HepG2 (cell line): Measurements from ENCODE around the gene MPIG6B. TPM values are rescaled to one million over a fixed set of nuclear protein-coding genes. Genes with fewer than 3 reads are reported as not detected.

Source experiments
- ATAC-seq: fragments of 200-7000 bp; cut with Tn5 transposase; 3 replicates; pipeline ENCODE4 v1.9.1; 2020; ENCODE audit warnings: mild to moderate bottlenecking, moderate library complexity
- BruUV-seq: library from RNA; stranded (reverse); fragments of 400-500 nt; replicated peaks from 2 replicates; lab custom pipeline; 2021; lab: Mats Ljungman, UMichigan
- CTCF ChIA-PET: fragments of 300-600 bp; formaldehyde crosslinking; extraction: SDS; loops from one replicate; lab custom pipeline; 2021; ENCODE audit warnings: low total read pairs, inconsistent platforms, low intra/inter-chr PET ratio; lab: Yijun Ruan, JAX
- POLR2A ChIA-PET: fragments of 350-600 bp; sonication (Branson Sonifier 250); formaldehyde crosslinking; loops from one replicate; lab custom pipeline; 2020; ENCODE audit warnings: antibody characterized with exemption, inconsistent platforms; lab: Yijun Ruan, JAX
- DNase-seq: peaks from one replicate; pipeline ENCODE4 v3.0.0-alpha.2; 2015; ENCODE audit warnings: low spot score
- FAIRE-seq: peaks from 3 replicates; lab custom pipeline; 2011; peaks lifted over from hg19 to GRCh38; lab: Jason Lieb, UNC
- H2AFZ ChIP-seq: one replicate; pipeline ENCODE4 v1.6.1; 2011; ENCODE audit warnings: low read length, inconsistent platforms
- H3K27ac ChIP-seq: fragments of 300-600 bp; 3 replicates; pipeline ENCODE4 v1.8.0; 2011; ENCODE audit warnings: mixed run types, mild to moderate bottlenecking, mixed read lengths, low read length, inconsistent platforms; ENCODE audit not compliant: insufficient read depth; ENCODE audit errors: extremely low read length
- H3K27me3 ChIP-seq, 2 experiments: fragments of 200-600 bp in 1 of 2; 2 replicates in 1 of 2; 3 replicates in 1 of 2; pipeline versions ENCODE4 v1.6.0 to v1.8.0; 2011; ENCODE audit warnings: low read length in 2 of 2, mild to moderate bottlenecking in 2 of 2, moderate library complexity in 2 of 2, inconsistent platforms in 1 of 2; ENCODE audit not compliant: insufficient read depth in 2 of 2, control insufficient read depth in 1 of 2
- H3K36me3 ChIP-seq, 2 experiments: fragments of 200-600 bp in 1 of 2; replicated peaks in 1 of 2; 2 replicates in 1 of 2; 3 replicates in 1 of 2; pipeline versions ENCODE4 v1.5.1 to v1.8.0; 2011; ENCODE audit warnings: low read length in 2 of 2, inconsistent platforms in 1 of 2; ENCODE audit not compliant: insufficient read depth in 2 of 2, control insufficient read depth in 1 of 2
- H3K4me1 ChIP-seq: 2 replicates; pipeline ENCODE4 v1.5.1; 2012; ENCODE audit warnings: low read length, inconsistent platforms; ENCODE audit not compliant: insufficient read depth
- H3K4me2 ChIP-seq: 2 replicates; pipeline ENCODE4 v1.6.0; 2011; ENCODE audit warnings: low read depth, low read length, inconsistent platforms
- H3K4me3 ChIP-seq, 3 experiments: fragments of 200-600 bp in 1 of 3; sonication (generic), shearing (Covaris generic) in 1 of 3; replicated peaks in 1 of 3; 2 replicates each; pipeline ENCODE4 v1.5.1; 2011 to 2016; ENCODE audit warnings: low read length in 3 of 3, inconsistent platforms in 2 of 3, low read depth in 2 of 3, mild to moderate bottlenecking in 2 of 3, control low read depth in 1 of 3, mixed read lengths in 1 of 3; ENCODE audit not compliant: insufficient read depth in 1 of 3
- H3K79me2 ChIP-seq: one replicate; pipeline ENCODE4 v1.6.1; 2011; ENCODE audit warnings: low read length, inconsistent platforms; ENCODE audit not compliant: insufficient read depth
- H3K9ac ChIP-seq: 2 replicates; pipeline ENCODE4 v1.6.0; 2011; ENCODE audit warnings: mild to moderate bottlenecking, low read depth, low read length, inconsistent platforms; ENCODE audit not compliant: insufficient read depth
- H3K9me3 ChIP-seq: 2 replicates; pipeline ENCODE4 v1.5.1; 2012; ENCODE audit warnings: mild to moderate bottlenecking, low read length
- H4K20me1 ChIP-seq: 2 replicates; pipeline ENCODE4 v1.6.0; 2011; ENCODE audit warnings: inconsistent platforms, mild to moderate bottlenecking, low read length, moderate library complexity; ENCODE audit not compliant: insufficient read depth
- AHR ChIP-seq: IDR thresholded peaks from 2 replicates; pipeline ENCODE4 v1.6.1; 2018; ENCODE audit warnings: missing genetic modification reagents, missing compliant biosample characterization
- MYC ChIP-seq: sonication (generic); formaldehyde crosslinking; IDR thresholded peaks from 2 replicates; pipeline ENCODE4 v1.9.0; 2021; ENCODE audit warnings: missing genetic modification reagents, borderline replicate concordance
- NCOA1 ChIP-seq: sonication (generic); formaldehyde crosslinking; IDR thresholded peaks from 2 replicates; pipeline ENCODE4 v1.9.0; 2021; ENCODE audit warnings: missing genetic modification reagents
- THAP9 ChIP-seq: sonication (generic); formaldehyde crosslinking; IDR thresholded peaks from 2 replicates; pipeline ENCODE4; 2020; ENCODE audit warnings: missing genetic modification reagents, mild to moderate bottlenecking, borderline replicate concordance
- ZC3H13 ChIP-seq: sonication (generic); formaldehyde crosslinking; IDR thresholded peaks from 2 replicates; pipeline ENCODE4 v1.8.1; 2023; ENCODE audit warnings: mild to moderate bottlenecking, missing genetic modification reagents, moderate library complexity
- ZNF484 ChIP-seq: sonication (generic); formaldehyde crosslinking; IDR thresholded peaks from 2 replicates; pipeline ENCODE4 v1.5.1; 2020; ENCODE audit warnings: mild to moderate bottlenecking, low read depth, missing genetic modification reagents, borderline replicate concordance
- WGBS: methylation state at CpG from one replicate; pipeline ENCODE4 v1.1.6; 2017; ENCODE audit warnings: low lambda C conversion rate; 5-methylcytosine and 5-hydroxymethylcytosine counted together
- in situ Hi-C: cut with HindIII; loops from 2 replicates; pipeline ENCODE4 v1.10.0; 2017; ENCODE audit warnings: low pct_unique_long_range_greater_than_20kb; ENCODE audit not compliant: extremely low pct_ligation_motif_present
- intact Hi-C: fragments of 100-400 bp; cut with micrococcal nuclease; formaldehyde crosslinking; loops from one replicate; pipeline ENCODE4 v1.10.0; 2022; ENCODE audit not compliant: unreplicated experiment
- polyA plus RNA-seq, 8 experiments: library from polyadenylated mRNA; depleted of rRNA in 3 of 8; stranded (reverse) in 7 of 8; unstranded in 1 of 8; fragments of >200 nt; fragmentation: Illumina TruSeq in 4 of 8; extraction: Trizol in 4 of 8; gene quantifications; 2 replicates each; pipeline versions ENCODE4 v1.2.1 to v1.2.3, GENCODE V29; 2011 to 2016; ENCODE audit warnings: low read depth in 4 of 8, missing spikeins in 1 of 8, mixed read lengths in 1 of 8; ENCODE audit not compliant: insufficient read depth in 1 of 8
- total RNA-seq, 5 experiments: library from RNA; depleted of rRNA; stranded (reverse); fragments of >200 nt; fragmentation: Illumina TruSeq; extraction: Trizol; gene quantifications; 2 replicates each; pipeline ENCODE4 v1.2.3, GENCODE V29; 2016; ENCODE audit warnings: low read depth in 1 of 5
- TF ChIP-seq, protein P1 (sequence below): sonication (generic); formaldehyde crosslinking; conservative IDR thresholded peaks from 2 replicates; pipeline ENCODE4 v1.4.0; 2020; ENCODE audit warnings: missing genetic modification reagents
- TF ChIP-seq, protein P2 (sequence below), 2 experiments: sonication (generic) in 1 of 2; formaldehyde crosslinking in 1 of 2; IDR thresholded peaks; 2 replicates each; pipeline versions ENCODE4 v1.4.0 to v1.6.1; 2018 to 2020; ENCODE audit warnings: missing genetic modification reagents in 2 of 2, borderline replicate concordance in 1 of 2, low read depth in 1 of 2, mild to moderate bottlenecking in 1 of 2, missing biosample characterization in 1 of 2
- TF ChIP-seq, protein P3 (sequence below): sonication (generic); formaldehyde crosslinking; IDR thresholded peaks from 2 replicates; pipeline ENCODE4 v1.4.0; 2020; ENCODE audit warnings: missing genetic modification reagents

Gene MPIG6B
- total and polyA plus RNA-seq, 2 of the 13 experiments (the other 11 are each of a cell fraction or from before 2014, with no cell fraction given) = not detected

- 23% methylated on average over 10 of the region's 10 CpGs for WGBS
- CTCF ChIA-PET = interaction anchor here (0.9 kb wide), 1 partner anchor 52 kb away, joined by 3 read pairs; no protein-coding TSS in a partner anchor
- Histone ChIP-seq H3K9me3 (no peaks in the 10 kb centered on the region), H4K20me1 (no peaks in the 10 kb centered on the region), H2AFZ (no peak overlapping the region), H3K27me3 (peaks cover 6 to 47% of the 10 kb centered on the region in 2 experiments; a peak in 4 of 5 replicates), H3K9ac (no peak overlapping the region), H3K79me2 (no peaks in the 10 kb centered on the region), H3K36me3 (no peaks in the 10 kb centered on the region), H3K4me2 (peak overlapping the region; percentile 52), H3K4me1 (peaks cover 25% of the 10 kb centered on the region), H3K27ac (no peak overlapping the region), H3K4me3 (no peak overlapping the region)
- BruUV-seq = no TSS peak
- intact Hi-C loops = loop anchor here (5.0 kb wide), 1 partner anchor 35 kb away; the partner anchor contains the start of gene LY6G5C
- ATAC-seq = peak; percentile 93
- peak; percentile 81 for FAIRE-seq
- peak; percentile 74 for DNase-seq
- POLR2A ChIA-PET = interaction anchor here (0.8 to 1.6 kb wide), 5 partner anchors 12 to 110 kb away, joined by 3 to 7 read pairs (median 3); partner anchors contain the start of genes ABHD16A, DDAH2, HSPA1B and VWA7
- in situ Hi-C loops = no loop called here
- TF ChIP-seq AHR (CRISPR knock-in tag) (peak; percentile 66; the same call in 1 of the 2 replicates), THAP9 (CRISPR knock-in tag) (peak; percentile 95; the same call in 1 of the 2 replicates), ZC3H13 (no peak), MYC (CRISPR knock-in tag) (peak; percentile 66; the same call in 1 of the 2 replicates), NCOA1 (CRISPR knock-in tag) (no peak), ZNF484 (CRISPR knock-in tag) (no peak)
- TF ChIP-seq, protein P1, sequence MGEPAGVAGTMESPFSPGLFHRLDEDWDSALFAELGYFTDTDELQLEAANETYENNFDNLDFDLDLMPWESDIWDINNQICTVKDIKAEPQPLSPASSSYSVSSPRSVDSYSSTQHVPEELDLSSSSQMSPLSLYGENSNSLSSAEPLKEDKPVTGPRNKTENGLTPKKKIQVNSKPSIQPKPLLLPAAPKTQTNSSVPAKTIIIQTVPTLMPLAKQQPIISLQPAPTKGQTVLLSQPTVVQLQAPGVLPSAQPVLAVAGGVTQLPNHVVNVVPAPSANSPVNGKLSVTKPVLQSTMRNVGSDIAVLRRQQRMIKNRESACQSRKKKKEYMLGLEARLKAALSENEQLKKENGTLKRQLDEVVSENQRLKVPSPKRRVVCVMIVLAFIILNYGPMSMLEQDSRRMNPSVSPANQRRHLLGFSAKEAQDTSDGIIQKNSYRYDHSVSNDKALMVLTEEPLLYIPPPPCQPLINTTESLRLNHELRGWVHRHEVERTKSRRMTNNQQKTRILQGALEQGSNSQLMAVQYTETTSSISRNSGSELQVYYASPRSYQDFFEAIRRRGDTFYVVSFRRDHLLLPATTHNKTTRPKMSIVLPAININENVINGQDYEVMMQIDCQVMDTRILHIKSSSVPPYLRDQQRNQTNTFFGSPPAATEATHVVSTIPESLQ (CRISPR knock-in tag) = no peak
- TF ChIP-seq, protein P2, sequence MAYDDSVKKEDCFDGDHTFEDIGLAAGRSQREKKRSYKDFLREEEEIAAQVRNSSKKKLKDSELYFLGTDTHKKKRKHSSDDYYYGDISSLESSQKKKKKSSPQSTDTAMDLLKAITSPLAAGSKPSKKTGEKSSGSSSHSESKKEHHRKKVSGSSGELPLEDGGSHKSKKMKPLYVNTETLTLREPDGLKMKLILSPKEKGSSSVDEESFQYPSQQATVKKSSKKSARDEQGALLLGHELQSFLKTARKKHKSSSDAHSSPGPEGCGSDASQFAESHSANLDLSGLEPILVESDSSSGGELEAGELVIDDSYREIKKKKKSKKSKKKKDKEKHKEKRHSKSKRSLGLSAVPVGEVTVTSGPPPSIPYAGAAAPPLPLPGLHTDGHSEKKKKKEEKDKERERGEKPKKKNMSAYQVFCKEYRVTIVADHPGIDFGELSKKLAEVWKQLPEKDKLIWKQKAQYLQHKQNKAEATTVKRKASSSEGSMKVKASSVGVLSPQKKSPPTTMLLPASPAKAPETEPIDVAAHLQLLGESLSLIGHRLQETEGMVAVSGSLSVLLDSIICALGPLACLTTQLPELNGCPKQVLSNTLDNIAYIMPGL (CRISPR knock-in tag; IDR thresholded peaks at IDR 0.05; ENCODE audit: borderline replicate concordance in 1 of 2, low read depth in 1 of 2) = peak in 1 of 2 experiments; percentile 91; a peak in 2 of 4 replicates
- TF ChIP-seq, protein P3, sequence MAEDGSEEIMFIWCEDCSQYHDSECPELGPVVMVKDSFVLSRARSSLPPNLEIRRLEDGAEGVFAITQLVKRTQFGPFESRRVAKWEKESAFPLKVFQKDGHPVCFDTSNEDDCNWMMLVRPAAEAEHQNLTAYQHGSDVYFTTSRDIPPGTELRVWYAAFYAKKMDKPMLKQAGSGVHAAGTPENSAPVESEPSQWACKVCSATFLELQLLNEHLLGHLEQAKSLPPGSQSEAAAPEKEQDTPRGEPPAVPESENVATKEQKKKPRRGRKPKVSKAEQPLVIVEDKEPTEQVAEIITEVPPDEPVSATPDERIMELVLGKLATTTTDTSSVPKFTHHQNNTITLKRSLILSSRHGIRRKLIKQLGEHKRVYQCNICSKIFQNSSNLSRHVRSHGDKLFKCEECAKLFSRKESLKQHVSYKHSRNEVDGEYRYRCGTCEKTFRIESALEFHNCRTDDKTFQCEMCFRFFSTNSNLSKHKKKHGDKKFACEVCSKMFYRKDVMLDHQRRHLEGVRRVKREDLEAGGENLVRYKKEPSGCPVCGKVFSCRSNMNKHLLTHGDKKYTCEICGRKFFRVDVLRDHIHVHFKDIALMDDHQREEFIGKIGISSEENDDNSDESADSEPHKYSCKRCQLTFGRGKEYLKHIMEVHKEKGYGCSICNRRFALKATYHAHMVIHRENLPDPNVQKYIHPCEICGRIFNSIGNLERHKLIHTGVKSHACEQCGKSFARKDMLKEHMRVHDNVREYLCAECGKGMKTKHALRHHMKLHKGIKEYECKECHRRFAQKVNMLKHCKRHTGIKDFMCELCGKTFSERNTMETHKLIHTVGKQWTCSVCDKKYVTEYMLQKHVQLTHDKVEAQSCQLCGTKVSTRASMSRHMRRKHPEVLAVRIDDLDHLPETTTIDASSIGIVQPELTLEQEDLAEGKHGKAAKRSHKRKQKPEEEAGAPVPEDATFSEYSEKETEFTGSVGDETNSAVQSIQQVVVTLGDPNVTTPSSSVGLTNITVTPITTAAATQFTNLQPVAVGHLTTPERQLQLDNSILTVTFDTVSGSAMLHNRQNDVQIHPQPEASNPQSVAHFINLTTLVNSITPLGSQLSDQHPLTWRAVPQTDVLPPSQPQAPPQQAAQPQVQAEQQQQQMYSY = no peak
These were observed 5.5 kb upstream of the MPIG6B start for GRCh38 chr6:31717499-31718222.
